GM19455 (cell line): ENCODE measurements around the gene ABCG1.

Experiments used
- ATAC-seq: cut with Tn5 transposase; IDR thresholded peaks from one replicate; pipeline ENCODE4 v1.9.1; 2021; ENCODE audit not compliant: unreplicated experiment

The ABCG1 gene

GRCh38 chr21:42191696-42192595 is 27.0 kb upstream of the ABCG1 start:
- ATAC-seq = no peak

DNA sequence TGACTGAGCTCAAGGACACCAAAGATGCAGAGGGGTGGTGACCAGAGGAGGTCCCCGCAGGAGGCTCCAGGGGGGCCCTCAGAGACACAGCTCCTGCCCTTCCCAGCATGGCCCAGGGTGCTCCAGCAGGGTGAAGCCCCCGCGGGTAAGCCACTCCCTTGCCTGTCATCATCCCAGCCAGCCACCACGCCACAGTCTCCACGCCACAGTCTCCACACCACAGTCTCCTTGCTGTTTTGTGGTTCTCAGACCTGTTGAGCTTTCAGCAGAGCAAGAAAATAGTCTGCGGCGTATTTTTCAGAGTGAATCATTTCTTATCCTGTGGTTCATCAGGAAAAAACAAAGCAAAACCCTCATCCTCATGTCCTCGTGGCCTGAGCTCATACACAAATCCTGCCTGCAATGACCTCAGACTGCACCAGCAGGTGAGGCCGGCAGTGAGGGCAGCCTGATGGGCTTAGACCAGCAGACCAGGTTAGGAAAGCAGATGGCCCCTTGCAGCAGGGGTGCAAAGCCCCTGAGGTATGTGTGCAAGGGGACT is 25.7 kb upstream of the ABCG1 start:
- no peak for ATAC-seq

GRCh38 chr21:42193721-42194120 is 25.2 kb upstream of the ABCG1 start:
- no peak for ATAC-seq

DNA sequence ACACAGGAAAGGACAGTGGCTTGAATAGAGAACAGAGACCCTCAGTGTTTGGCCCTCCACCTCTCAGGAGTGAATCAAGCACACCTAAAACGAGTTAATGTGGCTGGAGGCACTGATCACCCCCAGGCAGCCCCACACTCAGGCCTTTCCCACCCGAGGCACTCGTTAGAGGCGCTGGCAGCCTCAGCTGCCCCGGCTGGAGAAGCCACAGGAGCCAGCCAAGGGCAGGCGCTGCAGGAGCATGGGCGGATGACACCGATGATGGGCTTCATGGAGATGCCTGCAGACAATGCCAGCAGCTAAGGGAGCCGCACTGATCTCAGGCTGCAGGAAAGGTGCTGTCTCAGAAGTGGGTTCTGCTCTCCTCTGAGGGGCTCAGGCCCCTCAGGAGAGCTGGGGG is 24.1 kb upstream of the ABCG1 start:
- no peak for ATAC-seq

GRCh38 chr21:42195378-42196031 is 23.4 kb upstream of the ABCG1 start:
- ATAC-seq = no peak

DNA sequence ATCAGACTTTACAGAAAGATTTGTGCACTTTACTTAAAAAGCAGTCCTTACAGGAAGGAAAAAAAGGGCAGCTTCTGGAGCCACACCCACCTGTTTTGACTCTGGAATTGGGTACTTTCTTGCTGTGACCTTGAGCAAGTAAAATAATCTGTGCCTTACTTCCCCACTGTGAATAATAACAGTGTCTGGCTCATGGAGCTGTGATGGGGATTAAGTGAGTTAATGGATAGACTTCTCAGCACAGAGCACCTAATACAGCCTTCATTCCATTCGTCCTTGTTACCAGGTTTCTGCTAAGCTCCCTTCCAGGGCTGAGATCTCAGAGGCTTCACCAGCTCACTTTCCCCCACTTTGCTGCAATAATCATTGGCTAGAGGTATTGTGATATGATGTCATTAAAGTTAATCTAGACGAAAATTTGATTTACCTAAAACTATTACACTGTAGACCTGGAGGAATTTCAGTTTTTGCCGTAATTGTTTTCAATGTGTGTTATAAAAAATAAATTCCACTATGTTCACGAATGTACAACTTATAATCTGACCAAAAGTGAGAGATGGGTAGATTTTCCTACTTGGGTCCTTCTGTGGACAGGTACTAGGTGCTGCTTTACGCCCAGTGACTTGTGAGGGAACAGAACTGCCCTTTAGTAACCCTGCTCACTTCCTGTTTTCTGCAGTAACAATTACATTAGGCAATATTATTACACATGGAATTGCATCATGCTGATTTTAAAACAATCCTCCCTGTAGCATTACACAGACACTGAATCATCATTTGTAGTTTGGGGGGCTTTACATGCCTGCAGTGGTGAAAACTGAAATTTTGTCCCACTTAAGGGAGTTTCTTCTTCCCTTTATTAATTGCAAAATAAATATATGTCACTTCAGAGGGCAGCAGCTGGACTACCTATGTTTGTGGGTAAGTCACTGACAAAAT is 19.7 kb upstream of the ABCG1 start:
- no peak for ATAC-seq

DNA sequence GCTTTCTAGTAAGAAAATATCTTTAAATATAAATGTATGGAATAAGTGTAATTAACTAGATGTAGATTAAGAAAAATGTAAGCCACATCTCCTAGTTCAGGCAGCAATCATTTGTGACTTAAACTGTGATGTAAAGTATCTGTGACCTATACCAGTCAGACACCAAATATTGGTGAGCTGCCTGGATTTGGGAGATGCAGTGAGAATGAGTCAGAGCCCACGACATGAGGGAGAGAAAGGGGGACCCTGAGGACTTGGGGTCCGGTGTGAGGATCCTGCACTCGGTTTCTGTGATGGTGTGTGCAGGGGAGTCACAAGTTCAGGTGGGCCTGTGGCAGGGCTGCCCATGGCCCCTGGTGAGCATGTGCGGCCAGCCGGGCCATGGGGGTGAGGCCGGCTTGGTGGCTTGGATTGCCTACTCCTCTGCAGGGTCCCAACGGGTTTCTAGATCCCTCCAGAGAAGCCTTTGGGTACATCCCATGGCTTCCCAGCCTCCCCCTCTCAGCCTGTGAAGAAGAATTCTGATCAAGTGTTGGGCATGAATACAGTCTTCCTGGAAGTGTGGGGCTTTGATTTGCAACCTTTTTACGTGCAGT is 19.0 kb upstream of the ABCG1 start:
- ATAC-seq = no peak

GRCh38 chr21:42200906-42201614 is 17.9 kb upstream of the ABCG1 start:
- no peak for ATAC-seq

DNA sequence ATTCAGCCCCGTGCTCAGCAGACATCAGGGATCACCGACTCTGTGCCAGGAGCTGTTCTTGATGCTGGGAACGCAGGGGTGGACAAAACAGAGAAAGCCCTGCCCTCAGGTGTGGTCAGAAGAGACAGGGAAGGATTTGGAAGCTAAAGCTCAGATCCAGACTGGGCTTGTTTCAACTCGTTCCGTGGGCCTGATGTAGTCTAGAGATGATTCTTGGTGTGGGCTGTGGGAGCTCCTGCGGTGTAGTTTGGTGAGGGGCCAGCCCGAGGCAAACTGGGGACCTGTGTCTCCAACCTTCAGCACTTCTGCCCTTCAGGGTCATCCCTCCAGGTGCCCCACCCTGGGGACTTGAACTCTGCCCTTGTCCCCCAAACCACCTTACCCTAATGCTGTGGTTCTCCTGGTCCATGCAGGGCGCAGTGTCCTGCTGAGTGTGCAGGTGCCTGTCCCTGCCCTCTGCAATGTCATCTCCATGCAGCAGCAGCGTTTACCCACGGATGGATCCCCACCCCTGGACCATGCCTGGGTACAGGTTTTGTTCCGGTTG is 17.3 kb upstream of the ABCG1 start:
- ATAC-seq = no peak

DNA sequence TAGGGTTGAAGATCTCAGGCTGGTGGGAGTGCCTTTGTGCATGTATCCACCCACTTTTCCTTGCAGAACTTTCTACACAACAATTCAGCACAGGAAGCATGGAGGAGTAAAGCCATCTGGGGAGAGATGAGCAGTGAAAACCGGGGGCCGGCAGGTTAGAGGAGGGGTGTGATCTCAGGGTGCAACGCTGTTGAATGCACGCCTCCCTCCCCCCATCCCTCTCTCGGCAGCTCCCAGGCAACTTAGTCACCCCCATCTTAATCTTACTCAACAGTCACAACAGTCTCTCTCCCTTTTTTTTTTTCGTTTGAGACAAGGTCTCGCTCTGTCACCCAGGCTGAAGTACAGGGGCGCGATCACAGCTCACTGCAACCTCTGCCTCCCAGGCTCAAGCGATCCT is 16.6 kb upstream of the ABCG1 start:
- ATAC-seq = no peak

DNA sequence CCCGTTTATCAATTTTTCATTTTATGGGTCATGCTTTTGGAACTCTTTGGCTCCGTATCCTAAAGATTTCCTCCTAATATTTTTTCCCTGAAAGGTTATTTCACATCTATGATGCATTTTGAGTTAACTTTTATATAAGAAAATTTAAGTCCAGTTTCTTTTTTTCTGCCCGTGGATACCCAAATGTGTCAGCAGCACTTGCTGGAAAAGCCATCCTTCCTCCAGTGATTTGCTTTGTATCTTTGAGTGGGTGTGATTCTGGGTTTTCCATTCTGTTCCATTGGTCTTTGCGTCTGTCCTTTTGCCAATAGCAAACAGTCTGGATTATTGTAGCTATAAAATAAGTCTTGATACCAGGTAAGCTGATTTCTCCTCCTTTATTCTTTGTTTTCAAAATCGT is 15.6 kb upstream of the ABCG1 start:
- no peak for ATAC-seq

DNA sequence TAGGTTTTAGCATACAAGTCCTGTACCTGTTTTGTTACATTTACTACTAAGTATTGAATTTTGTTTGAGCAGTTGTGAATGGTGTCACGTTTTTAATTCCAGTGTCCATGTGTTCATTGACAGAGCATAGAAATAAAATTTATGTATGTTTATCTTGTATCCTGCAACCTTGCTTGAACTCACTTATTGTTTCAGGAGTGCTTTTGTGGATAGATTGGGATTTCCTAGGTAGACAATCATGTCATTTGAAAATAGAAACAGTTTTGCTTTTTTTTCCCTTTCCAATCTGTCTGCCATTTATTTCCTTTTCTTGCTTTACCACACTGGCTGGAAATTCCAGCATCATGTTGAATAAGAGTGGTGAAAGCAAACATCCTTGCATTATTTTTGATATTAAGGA is 15.0 kb upstream of the ABCG1 start:
- no peak for ATAC-seq

DNA sequence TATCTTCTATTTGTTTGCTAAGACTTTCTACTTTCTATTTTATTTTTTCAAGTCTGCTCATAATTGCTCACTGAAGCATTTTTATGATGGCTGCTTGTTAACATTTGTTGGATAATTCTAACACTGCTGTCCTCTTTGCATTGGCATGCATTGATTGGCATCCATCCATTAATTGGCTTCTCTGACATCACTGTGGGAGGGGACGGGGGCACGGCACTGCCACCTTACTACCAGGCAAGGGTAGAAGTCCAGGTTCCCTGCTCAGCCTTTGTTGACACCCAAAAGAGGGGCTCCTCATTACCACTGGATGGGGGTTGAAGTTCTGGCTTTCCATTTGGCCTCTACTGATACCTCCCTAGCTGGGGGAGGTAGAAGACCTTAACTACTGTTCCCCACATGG is 11.5 kb upstream of the ABCG1 start:
- no peak for ATAC-seq

DNA sequence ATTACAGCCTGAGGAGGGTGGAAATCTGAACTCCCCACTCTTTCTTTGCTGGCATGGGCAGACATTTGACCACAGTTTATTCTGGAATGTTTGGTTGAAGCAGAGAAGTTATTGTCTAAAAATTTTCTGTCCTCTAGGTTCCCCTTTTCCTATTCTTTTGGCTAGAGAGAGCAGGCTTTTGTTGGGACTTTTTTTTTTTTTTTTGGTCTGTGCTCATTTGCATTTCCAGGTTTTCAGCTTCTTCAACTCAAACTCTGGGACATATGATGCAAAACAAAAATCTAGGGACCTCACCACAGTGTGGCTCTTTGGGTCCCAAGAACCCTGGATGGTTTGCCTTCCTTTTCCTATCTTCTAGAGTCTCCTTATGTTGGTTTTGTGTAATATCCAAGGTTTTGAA is 10.9 kb upstream of the ABCG1 start:
- no peak for ATAC-seq

- no peak for ATAC-seq
Measured at GRCh38 chr21:42208801-42209490, 10.0 kb upstream of the ABCG1 start.

- no peak for ATAC-seq
Measured at GRCh38 chr21:42209801-42210479, 9.0 kb upstream of the ABCG1 start.

DNA sequence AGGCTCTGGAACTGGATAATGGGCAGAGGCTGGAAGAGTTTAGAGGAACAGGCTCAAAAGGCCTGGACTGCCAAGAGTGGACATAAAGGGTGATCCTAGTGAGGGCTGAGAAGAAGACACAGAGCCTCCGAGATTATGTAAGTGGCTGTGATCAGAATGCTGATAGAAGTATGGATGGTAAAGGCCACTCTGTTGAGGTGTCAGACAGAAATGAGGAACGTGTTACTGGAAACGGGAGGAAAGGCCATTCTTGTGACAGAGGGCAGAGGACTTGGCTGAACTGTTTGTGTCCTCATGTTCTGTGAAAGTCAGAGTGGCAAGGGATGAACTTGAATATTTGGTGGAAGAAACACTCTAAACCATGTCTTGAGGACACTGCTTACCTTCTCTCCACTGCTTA is 6.7 kb upstream of the ABCG1 start:
- no peak for ATAC-seq

- ATAC-seq = no peak
Measured at GRCh38 chr21:42213082-42213774, 5.7 kb upstream of the ABCG1 start.
